GM21447 (cell line): Measurements from ENCODE around the gene ABCB11.
"Not testable (repeated sequence)": the region's sequence is repeated elsewhere in the genome, so short reads cannot be mapped to it uniquely, and the experiment has no call there.

Source experiments
- ATAC-seq: cut with Tn5 transposase; IDR thresholded peaks from one replicate; pipeline ENCODE4 v1.9.1; 2021; ENCODE audit not compliant: unreplicated experiment

ABCB11 gene

DNA sequence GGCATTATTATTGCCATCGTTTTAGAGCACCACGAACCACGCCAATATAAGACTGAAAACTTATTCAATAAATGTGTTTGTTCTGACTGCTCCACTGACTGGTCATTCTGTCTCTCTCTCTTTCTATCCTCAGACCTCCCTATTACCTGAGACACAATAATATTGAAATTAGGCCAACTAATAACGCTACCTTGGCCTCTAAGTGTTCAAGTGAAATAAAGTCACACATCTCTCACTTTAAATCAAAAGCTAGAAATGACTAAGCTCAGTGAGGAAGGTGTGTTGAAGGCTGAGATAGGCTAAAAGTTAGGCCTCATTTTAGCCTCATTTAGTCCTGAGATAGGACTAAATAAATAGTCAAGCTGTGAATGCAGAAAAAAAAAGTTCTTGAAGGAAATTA lies 91.2 kb downstream of the ABCB11 start:
- ATAC-seq: no peak

DNA sequence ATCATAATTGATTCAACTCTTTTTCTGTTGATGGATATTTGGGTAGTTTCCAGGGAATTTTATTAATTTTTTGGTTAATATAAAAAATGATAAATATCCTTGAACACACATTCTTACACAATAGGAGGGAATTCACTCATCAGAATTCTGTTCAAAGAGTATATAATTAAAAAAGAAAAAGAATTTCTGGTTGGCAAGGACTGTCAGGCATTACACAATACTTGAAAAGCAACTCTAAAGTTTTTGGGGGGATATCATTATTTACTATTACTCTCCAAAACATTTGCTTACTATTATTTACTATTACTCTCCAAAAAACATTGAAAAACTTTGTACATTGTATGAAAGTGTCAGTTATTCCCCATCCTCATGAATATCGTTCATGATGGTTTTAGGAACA lies 92.1 kb downstream of the ABCB11 start:
- ATAC-seq: no peak

DNA sequence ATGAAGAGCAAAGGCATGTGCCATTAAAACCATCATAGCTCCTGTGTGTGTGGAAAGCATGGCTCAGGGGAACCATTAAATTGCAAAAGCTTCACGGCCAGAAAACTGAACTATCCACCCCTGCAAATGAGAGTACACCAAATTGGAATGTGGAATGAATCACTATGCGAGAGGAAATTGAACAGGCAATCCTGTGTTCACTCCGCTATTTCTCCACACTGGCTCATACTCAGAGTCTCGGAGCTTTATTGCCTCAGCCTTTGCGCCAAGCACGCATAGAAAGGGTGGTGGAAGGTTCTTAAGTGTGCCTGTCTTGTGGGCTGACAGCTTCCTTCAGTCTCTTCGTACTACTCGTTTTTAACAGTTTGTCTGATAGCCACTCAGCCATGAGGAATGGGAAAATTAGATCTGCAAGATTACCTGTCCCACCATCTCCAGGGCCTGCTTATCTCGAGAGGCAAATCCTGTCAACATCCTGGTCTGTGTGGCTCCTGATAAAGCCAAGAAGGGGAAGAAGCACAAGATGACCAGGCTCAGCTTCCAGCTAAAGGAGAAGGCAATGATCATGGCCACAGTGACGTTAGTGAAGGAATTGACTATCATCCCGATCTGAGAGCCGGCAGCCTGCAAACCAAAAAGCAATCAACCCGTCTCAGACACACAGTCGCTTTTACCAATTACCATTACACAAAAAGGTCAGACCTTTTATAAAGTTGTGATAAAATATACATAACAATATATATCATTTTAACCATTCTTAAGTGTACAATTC lies 95.1 kb downstream of the ABCB11 start:
- ATAC-seq: no peak

DNA sequence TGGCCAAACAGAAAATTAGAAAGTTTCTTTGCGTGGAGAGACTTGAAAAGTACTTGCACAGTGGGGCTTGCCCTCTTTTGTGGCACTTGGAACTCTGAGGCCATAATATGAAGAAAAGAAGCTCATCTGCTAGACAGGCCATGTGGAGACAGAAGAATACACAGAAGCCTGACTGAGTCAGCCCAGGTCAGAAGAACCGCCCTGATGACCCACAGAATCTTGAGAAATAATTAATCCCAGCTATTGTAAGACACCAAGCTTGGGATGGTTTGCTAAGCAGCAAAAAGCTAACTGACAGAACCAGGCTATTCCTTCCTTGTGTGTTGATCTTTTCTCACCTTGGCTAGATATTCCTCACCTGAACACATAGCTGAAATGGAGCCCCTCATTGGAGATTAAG lies 96.3 kb downstream of the ABCB11 start:
- ATAC-seq: no peak

DNA sequence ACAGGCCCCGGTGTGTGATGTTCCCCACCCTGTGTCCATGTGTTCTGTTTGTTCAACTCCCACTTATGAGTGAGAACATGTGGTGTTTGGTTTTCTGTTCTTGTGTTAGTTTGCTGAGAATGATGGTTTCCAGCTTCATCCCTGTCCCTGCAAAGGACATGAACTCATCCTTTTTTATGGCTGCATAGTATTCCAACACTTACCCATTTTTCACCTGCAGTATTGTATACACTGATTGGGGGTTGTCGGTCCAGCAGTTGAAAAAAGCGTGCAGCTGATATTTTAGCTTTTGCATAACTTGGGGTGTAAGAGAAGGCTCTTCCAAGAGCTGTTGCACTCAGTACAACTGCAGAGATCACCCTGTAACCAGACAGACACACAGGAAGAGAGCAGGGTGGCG lies 99.0 kb downstream of the ABCB11 start:
- not testable (repeated sequence) for ATAC-seq

DNA sequence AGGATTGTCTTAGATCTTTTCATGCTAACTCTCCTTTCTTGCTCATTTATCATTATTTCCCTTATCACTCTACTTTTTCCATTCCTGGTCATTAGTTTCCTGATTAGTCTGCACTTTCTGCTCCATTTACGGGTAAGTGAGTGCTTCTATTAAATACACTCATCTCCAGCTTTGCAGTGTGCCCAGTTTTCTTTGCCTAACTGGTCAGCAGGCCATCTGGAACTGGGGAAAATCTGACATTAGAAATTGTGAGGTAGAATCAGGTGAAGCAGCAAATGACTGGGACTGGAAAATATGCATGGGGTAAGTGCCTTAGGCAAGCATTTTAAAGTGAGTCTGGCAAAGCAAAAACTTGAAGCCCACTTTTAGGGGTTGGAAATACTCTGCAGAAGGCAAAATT lies 100.9 kb downstream of the ABCB11 start:
- no peak for ATAC-seq

DNA sequence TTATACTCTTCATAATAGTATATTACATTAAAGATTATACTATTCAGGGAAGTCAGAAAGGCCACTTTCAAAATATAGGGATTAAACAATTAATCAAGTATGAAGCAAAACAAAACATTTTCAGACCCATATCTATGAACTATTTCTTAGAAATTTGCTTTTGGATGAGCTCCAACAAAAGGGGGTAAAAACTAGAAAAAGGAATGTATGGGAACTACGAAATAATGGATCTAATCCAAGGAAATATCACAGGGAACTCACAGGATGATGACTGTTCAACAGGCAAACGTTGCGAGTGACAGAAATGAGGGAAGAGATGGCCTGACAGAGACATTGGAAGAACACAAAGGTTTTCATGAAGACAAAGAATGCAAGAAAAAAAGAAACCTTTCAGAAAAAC lies 102.1 kb downstream of the ABCB11 start:
- no peak for ATAC-seq

DNA sequence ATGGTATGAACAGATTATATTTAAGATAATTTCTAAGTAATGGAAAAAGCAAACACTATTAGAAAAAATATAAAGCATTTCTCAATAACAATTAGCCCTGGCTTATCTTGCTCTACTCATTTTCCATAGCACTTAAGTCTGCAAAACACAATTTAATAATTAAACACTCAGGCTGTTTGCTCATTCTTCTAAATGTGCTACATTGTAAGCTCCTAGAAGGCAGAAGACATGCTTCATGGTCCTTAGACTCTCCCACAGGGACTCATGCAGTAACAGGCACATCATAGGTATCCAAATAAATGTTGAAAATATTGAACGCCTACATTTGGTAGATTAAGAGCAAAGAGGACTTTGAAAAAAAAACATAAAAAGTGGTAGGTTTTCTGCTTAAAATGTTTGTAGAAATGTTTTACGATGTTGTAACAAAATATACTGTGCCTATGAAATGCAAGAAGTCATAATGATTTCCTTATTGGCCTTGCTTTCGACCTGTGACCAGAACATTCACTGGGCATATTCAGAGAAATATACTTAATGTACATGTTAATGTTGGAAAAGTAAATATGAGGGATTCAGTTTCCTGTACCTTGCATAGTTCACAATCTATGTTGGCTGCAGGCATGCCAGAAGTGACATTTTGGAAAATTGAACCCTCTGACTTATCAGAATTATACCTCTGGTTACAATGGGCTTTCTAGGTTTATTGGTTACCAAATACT lies 102.9 kb downstream of the ABCB11 start:
- no peak for ATAC-seq

DNA sequence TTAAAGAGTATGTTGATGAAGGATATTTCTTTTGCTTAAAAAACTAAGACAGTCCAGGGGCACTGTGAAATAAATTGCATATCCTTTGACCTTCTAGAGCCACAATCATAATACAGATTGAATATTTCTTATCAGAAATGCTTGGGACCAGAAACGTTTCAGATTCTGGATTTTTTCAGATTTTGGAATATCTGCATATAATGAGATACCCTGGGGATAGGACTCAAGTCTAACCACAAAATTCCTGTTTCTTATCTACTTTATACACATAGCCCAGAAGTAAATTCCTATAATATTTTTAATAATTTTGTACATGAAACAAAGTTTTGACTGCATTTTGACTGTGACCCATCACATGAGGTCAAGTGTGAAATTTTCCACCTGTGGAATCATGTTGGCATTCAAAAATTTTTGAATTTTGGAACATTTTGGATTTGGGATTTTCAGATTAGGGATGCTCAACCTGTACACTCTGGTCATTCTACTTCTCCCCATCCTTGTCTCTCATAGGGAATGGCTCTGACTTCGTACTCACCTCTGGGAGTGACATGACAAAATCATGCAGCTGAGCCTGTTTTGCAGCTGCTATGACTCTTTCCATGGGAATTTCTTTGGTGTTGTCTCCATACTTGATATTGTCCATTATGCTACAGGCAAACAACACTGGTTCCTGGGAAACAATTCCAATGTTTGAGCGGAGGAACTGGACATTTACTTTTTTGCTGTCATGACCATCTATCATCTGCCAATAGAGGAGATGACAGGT lies 104.3 kb downstream of the ABCB11 start:
- ATAC-seq: no peak

DNA sequence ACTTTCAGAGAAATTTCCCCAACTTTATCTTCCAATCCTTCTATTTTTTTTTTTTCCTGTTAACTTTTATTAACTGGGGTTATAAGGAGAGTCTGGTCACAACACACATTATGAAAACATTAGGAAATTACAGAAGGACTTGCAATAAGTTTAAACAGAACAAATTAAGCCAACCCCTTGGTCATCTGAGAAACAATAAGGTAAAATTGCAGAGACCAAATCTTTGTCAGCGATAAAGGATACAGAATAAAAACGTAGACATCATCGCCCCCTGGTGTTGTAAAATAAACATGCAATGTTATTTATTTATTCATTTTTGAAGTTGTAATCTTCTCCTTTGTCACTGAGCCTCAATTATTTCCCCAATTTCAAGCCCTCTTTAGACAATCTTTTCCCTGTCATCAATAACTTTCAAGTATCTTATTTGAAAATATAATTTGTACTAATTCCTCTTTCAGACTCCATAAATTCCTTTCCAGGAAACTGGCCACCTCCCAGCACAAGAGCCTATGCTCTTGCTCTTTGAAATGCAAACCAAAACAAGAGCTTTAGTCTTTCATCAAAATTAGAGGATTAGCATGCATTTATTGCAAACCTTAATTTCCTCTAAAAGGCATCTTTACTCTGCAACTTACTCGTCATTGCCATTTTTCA lies 110.5 kb downstream of the ABCB11 start:
- no peak for ATAC-seq

DNA sequence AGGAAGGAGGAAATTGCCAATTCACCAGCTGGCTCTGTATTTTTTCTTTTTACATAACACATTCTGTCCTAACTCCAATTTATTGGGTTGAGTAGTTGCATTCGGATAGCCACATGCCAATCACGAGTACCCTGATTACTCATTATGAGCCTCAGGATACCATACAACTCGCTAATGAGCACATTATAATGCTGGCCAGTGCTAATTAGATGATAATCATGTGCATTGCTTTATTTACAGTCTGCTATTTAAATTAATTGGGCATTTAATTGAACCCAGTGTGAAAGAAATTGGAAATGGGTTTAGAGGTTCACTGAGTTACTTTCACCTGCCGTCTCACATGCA lies 114.8 kb downstream of the ABCB11 start:
- no peak for ATAC-seq

DNA sequence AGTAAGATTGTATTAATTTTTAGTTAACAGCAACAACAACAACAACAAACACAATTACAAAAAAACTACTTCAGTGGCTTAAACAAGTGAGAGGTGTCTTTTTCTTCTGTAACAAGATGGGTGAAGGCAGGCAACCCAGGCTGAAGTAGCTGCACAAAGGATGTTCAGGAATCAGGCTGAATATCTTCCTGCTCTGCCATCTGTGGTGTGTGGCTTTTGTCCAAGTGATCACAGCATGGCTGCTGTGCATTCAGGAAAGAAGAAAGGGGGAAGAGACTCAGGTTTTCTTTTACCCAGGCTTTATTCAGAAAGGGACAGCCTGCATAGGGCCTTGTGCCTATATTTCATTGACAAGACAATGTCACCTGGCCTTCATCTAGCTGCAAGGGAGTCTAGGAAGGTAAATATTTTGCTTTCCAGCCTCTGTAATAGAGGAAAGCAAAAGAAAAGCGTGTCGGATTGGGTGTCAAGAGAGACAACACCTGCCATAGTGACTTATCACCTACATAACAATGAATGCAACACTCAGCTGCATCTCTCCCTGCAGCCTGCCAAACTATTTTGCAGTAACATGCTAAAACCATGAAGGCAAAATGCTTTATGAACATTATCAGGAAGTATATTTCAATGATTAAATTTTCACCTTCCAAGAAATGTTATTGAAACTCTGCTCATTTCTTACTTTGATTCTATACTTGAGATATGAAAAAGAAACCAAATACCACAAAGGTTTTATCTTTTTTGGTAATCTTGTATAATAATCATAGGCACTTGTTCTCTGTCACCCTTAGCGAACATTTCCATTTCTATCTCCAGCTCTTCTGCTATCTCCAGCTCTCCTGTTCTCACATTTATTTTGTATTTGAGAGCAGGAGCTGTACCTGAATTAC lies 115.4 kb downstream of the ABCB11 start:
- no peak for ATAC-seq

DNA sequence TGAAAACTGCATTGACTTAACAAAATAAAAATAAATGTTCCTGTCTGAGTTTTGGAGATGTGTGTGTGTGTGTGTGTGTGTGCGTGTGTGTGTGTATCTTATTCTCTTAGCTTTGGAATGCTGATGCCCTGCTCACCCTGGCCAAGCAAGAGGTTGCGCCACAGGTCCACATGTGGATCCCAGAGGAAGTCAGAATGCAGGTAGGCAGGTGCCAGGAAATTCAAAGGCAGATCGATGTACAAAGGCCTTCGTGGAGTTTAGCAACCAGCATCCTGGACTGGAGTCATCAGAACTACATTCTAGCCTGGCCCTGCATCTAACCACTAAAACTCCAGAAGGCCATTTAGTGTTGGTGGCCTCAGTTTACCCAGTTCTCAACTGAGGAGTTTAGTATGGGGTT lies 117.6 kb downstream of the ABCB11 start:
- ATAC-seq: no peak

DNA sequence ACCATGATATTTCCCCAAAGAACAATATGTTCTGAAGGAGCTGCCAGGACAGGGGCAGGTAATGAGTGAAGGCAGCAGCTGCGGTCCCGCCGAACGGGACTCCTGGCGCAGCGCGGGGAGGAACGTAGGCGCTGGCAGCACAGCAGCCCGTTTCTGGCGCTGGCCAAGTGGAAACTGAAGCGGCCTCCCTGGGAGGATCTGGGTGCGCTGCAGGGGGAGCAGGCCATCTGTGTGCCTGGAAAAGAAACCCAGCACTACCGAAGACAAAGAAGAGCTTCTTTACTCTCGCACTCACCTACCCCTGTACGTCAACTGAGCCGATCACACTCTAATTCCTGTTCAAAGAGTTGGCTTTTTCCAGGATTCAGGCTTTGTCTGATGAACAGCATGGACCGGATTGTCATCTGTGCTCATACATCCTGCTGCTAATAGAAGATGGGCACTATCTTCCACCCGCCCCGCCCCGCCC lies 118.2 kb downstream of the ABCB11 start:
- ATAC-seq: no peak

DNA sequence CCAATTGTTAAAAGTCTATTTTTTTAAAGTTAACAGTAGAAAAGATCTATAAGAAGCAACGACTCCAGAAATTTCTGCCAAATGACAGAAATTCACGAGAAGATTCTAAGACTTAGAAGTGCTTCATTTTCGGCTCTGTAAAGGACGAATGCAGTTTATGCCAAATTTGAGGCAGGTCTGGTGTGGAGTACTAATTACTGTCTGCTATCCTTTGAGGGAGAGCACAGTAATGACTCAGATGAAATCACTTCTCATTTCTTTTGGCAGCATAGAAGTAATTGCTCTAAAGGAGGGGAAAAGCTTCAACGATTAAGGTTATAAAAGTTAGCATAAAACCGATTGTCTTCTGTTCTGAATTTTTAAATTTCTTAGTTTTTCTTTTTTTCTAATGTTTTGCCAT lies 118.7 kb downstream of the ABCB11 start:
- ATAC-seq: no peak

DNA sequence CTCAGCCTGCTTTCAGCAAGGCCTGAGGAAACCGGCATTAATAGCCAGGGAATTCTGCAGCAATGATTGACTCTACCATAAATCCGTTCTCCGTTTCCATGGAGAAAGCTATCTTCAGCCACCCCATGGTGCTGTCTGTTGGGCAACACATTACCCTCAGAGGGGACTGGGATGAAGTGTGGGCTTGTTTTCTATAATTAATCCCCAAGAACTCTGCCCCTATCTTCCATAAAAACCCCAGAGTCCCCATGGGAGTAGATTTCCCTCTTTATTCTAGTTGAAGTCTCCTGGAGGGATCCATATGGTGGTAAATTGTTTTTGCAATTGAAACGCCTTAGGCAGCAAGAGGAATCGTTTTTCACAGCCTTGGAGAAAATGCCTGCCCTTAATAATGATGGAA lies 120.8 kb downstream of the ABCB11 start:
- no peak for ATAC-seq

DNA sequence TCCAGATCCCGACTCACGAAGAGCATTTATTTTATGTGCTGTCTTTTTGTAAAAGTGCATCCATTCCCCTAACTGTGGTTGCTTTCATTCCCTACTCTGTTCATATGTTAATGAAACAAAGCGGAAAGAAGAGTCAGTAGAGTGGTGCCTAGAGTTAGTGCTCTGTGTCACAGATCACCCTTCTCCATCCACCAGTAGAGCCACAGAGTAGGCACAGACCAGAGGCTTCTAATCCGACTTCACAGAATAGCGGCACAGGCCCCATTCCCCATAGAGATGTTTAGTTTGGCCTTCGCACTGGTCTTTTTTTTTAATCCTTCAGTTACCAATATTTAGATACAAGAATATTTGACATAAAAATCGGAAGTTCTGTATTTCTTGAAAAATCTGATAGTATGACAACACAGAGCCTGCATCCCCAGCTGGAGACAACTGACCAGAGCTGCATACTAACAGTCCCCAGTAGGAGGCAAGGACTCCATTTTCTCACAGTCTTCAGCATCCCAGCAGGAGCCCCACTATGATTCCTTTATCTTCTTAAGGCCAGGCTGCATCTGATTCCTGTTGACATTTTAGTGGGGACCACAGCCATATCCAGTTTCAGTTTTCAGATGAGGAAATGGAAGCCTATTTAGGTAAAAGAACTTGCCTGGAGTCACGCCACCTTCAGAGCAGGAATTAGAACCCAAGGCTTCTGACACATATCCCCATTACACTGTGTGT lies 123.0 kb downstream of the ABCB11 start:
- no peak for ATAC-seq

DNA sequence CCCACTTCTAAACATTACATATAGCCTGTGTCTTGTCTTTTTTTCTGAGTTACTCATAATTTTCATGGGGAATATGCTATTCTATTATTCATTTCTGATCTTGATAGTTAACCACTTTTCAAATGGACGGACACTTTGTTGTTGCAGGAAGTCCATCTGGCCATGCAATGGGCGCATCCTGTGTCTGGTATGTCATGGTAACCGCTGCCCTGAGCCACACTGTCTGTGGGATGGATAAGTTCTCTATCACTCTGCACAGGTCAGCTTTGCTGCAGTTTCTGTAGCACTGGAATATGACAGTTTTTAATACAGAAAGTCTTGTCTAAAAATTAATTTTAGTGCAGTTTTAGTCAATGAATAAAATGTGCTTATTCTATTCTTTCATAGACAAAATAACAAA lies 126.8 kb downstream of the ABCB11 start:
- no peak for ATAC-seq

DNA sequence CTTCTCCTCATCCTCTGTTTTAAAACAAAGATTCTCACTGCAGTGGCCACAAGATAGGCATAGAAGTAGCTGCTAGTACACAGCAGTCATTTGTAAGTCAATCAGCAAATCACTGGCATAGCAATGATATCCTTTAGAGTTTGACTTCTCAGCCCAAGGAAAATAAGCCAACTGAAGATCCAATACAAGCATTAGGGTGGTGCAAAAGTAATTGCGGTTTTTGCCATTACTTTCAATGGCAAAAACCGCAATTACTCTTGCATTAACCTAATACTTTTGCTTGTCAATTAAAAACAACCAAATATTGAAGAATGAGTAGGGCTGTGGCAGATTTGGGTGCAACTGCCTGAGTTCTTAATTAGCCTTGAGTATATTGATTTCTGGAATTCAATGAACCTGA lies 127.2 kb downstream of the ABCB11 start:
- no peak for ATAC-seq

DNA sequence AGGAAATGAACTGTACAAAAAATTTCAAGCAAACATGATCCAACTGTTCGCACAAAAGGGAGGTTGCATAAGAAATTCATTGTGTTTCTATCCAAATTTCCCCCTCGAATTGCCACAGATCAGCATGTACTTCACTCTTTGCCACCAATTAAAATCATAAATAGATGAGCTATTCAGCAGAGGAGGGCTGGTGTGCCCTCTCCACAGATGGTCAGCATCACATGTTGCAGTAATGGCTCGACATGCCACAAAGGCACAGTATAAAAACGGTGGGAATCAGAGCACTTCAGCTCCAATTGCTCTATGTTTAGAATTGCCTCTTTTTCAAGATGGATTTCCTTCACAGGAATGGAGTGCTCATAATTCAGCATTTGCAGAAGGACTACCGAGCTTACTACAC lies 130.1 kb downstream of the ABCB11 start, which contains the start of gene G6PC2:
G6PC2 (plus strand) TSS at position 289 of the 400 bp plus-strand sequence; CDS start at position 330, 41 bp downstream.
- ATAC-seq: no peak
